Kidney (tissue), 14 donors: ENCODE data around the gene MCTP2. TPM values are rescaled to one million over a fixed set of nuclear protein-coding genes. Genes with fewer than 3 reads are reported as not detected.
A peak's percentile ranks its signal among the peaks of the same experiment; 100 is the strongest.

Source experiments
- DNase-seq, 5 donors: peaks; one replicate each; pipeline ENCODE4 v3.0.0-alpha.2; 2013 to 2020
- FAIRE-seq: peaks from 2 replicates; lab custom pipeline; 2012; peaks lifted over from hg19 to GRCh38; lab: Jason Lieb, UNC
- H3K27ac ChIP-seq, 2 donors: one replicate each; pipeline ENCODE4 v1.7.0; 2013; ENCODE audit warnings: low read depth in 2 of 2, low read length in 2 of 2, inconsistent platforms in 1 of 2
- H3K27me3 ChIP-seq: one replicate; pipeline ENCODE4 v1.7.1; 2013; ENCODE audit warnings: low read length, inconsistent platforms; ENCODE audit not compliant: control insufficient read depth, insufficient read depth
- H3K36me3 ChIP-seq, 3 donors: one replicate each; pipeline versions ENCODE4 v1.7.0 to v1.7.1; 2013; ENCODE audit warnings: low read length in 3 of 3, control low read depth in 1 of 3, inconsistent platforms in 1 of 3; ENCODE audit not compliant: insufficient read depth in 3 of 3, control insufficient read depth in 2 of 3
- H3K4me1 ChIP-seq, 3 donors: one replicate each; pipeline versions ENCODE4 v1.7.0 to v1.7.1; 2013; ENCODE audit warnings: low read length in 3 of 3, inconsistent platforms in 1 of 3, low read depth in 1 of 3; ENCODE audit not compliant: control insufficient read depth in 2 of 3, insufficient read depth in 2 of 3
- H3K4me3 ChIP-seq, 3 donors: one replicate each; pipeline versions ENCODE4 v1.7.0 to v1.8.1; 2013; ENCODE audit warnings: low read length in 3 of 3, control low read depth in 1 of 3, inconsistent platforms in 1 of 3
- H3K9ac ChIP-seq, 3 donors: one replicate each; pipeline versions ENCODE4 v1.7.0 to v1.7.1; 2013; ENCODE audit warnings: low read length in 3 of 3, control low read depth in 1 of 3, inconsistent platforms in 1 of 3
- H3K9me3 ChIP-seq, 3 donors: one replicate each; pipeline versions ENCODE4 v1.7.0 to v1.7.1; 2013; ENCODE audit warnings: low read length in 3 of 3, control low read depth in 1 of 3, inconsistent platforms in 1 of 3; ENCODE audit not compliant: control insufficient read depth in 2 of 3, insufficient read depth in 1 of 3
- CTCF ChIP-seq: IDR thresholded peaks from 3 replicates; pipeline ENCODE4 v1.5.1; 2012; ENCODE audit warnings: mild to moderate bottlenecking, moderate library complexity, borderline replicate concordance; ENCODE audit not compliant: insufficient read depth; ENCODE audit errors: extremely low read depth
- intact Hi-C: fragments of 100-400 bp; cut with DNase I; formaldehyde crosslinking; loops from one replicate; pipeline ENCODE4 v1.11.1; 2022
- polyA plus RNA-seq: library from polyadenylated mRNA; stranded (reverse); fragments of 350-450 nt; fragmentation: Illumina TruSeq; extraction: RNeasy Lipid Tissue Mini Kit (QIAGEN cat#74804); gene quantifications from one replicate; pipeline ENCODE4 v1.2.3, GENCODE V29; 2014; ENCODE audit warnings: low read depth, low replicate concordance; ENCODE audit not compliant: insufficient read depth
- total RNA-seq: library from RNA; stranded (reverse); fragmentation: NEBNext Ultra II Directional; extraction: Animal tissue kit (Norgen Biotek cat#: 25700); gene quantifications from one replicate; pipeline ENCODE4 v1.2.1, GENCODE V29; 2021
- donor health status: control.
- donor health status: control.
- donor health status: control.
- donor health status: control.
- donor health status: control.
- donor health status: DM: yes; HTN: yes; CAD: no.
- donor health status: Normal renal cell carcinoma (clear cell type).

Gene MCTP2
- total and polyA plus RNA-seq, 2 donors from 2014 or later = 1.2 to 21.1 TPM

DNA sequence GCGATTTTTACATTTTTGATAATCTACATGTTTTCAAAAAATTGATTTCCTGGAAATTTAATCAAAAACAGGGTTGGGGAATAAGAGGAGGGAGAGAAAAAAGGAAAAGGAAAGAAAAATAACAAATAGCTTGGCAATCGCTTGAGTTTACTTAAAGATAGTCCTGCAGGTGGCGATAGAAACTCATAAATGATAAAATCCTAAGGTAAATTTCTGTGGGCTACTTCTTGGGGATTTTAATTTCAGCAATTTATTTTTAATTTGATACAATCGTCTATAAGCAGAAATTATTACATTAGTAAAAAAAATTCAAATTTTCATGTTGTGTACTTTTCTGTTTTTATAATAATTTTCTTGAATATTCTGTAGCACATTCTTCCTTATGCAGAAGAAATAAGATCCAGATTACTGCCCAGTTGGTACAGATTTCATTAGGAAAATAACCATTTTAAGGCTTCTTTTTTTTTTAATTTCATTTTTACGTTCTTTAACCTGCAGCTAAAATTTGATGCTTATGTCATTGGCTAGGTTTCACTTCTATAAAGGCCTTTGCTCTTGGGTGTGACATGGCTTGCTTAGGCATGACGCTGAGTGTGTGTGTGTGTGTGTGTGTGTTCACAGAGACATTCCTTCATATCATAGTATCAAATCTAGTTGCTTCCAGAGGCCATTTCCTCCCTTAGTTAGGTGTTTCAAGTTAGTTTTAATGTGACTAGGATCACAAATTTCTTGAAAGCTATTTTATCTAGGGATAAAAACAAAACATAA is 181.8 kb downstream of the MCTP2 start:
- no peak overlapping the region for H3K9ac ChIP-seq
- peaks cover 0 to 19% (median 0%) of the 10 kb centered on the region in 3 donors for H3K4me1 ChIP-seq
- H3K4me3 ChIP-seq = no peak overlapping the region
- intact Hi-C loops = no loop called here
- no peaks in the 10 kb centered on the region for H3K36me3 ChIP-seq
- FAIRE-seq = peak; percentile 23
- DNase-seq = peak in 2 of 5 donors; percentile 76 to 85
- no peaks in the 10 kb centered on the region for H3K9me3 ChIP-seq
- H3K27ac ChIP-seq = no peak overlapping the region
- no peaks in the 10 kb centered on the region for H3K27me3 ChIP-seq
- peak; percentile 19 for TF ChIP-seq CTCF

DNA sequence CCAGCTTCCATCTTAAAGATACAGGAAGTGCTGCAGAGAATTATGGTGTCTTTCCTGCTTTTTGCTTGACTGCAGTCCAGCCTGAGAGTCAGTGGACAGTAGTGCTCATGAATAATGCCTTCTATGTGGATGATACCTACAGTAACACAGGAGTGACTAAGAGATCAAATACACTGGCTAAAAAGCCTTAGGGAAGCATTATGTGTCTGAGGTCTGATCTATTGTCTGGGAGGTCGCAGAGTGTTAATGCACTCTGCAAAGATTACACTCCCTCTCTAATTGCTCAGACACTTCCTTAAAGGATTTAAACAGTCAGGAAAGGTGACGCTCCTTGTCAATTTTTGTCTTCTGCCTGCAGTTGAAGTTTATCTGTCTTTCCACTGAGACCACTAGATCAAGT is 183.6 kb downstream of the MCTP2 start:
- Histone ChIP-seq H3K27ac (no peak overlapping the region), H3K4me3 (no peak overlapping the region), H3K36me3 (no peaks in the 10 kb centered on the region), H3K9me3 (no peaks in the 10 kb centered on the region), H3K9ac (no peak overlapping the region), H3K27me3 (no peaks in the 10 kb centered on the region), H3K4me1 (peaks cover 0 to 19% (median 0%) of the 10 kb centered on the region in 3 donors)
- FAIRE-seq (no peak), DNase-seq (peak in 2 of 5 donors; percentile 59 to 64)
- intact Hi-C loops = no loop called here
- no peak for TF ChIP-seq CTCF

GRCh38 chr15:94416267-94416666 is 184.9 kb downstream of the MCTP2 start:
- intact Hi-C loops = no loop called here
- Histone ChIP-seq H3K4me3 (no peak overlapping the region), H3K27ac (no peak overlapping the region), H3K9ac (no peak overlapping the region), H3K27me3 (no peaks in the 10 kb centered on the region), H3K36me3 (no peaks in the 10 kb centered on the region), H3K4me1 (peaks cover 0 to 19% (median 0%) of the 10 kb centered on the region in 3 donors), H3K9me3 (no peaks in the 10 kb centered on the region)
- TF ChIP-seq CTCF = no peak
- no peak for FAIRE-seq
- DNase-seq = no peak
